ENCODE data around the gene WNT1. TPM values are rescaled to one million over a fixed set of nuclear protein-coding genes. Genes with fewer than 3 reads are reported as not detected.

The WNT1 gene
- total RNA-seq, 1 donor from 2014 or later, result not detected

GRCh38 chr12:48961801-48962200 is 16.3 kb upstream of the WNT1 start:
- no peak for DNase-seq

GRCh38 chr12:48965298-48965838 is 12.8 kb upstream of the WNT1 start:
- DNase-seq, result no peak

- no peak for DNase-seq
Observed at GRCh38 chr12:48966177-48966895, 11.8 kb upstream of the WNT1 start.

- DNase-seq, result no peak
Observed at GRCh38 chr12:48967991-48968390, 10.1 kb upstream of the WNT1 start.

- DNase-seq, result no peak
Observed at GRCh38 chr12:48968467-48968866, 9.7 kb upstream of the WNT1 start.

- no peak for DNase-seq
Observed at GRCh38 chr12:48969160-48969771, 8.9 kb upstream of the WNT1 start.

GRCh38 chr12:48969833-48970701 is 8.1 kb upstream of the WNT1 start:
- no peak for DNase-seq

GRCh38 chr12:48970702-48971334 is 7.3 kb upstream of the WNT1 start:
- no peak for DNase-seq

GRCh38 chr12:48972213-48972951 is 5.7 kb upstream of the WNT1 start:
- no peak for DNase-seq

- no peak for DNase-seq
Observed at GRCh38 chr12:48972952-48973483, 5.1 kb upstream of the WNT1 start.

GRCh38 chr12:48973531-48973930 is 4.6 kb upstream of the WNT1 start:
- DNase-seq, result no peak

- DNase-seq, result no peak
Observed at GRCh38 chr12:48973941-48974673, 4.0 kb upstream of the WNT1 start.

GRCh38 chr12:48977290-48978281 is 536 bp upstream of the WNT1 start:
- no peak for DNase-seq

- no peak for DNase-seq
Observed at GRCh38 chr12:48978741-48979601, 849 bp downstream of the WNT1 start.

- DNase-seq, result no peak
Observed at GRCh38 chr12:48979602-48980388, 1.7 kb downstream of the WNT1 start.

GRCh38 chr12:48980389-48980952 is 2.3 kb downstream of the WNT1 start:
- no peak for DNase-seq
